Astrocyte (in vitro differentiated cells and primary cell): ENCODE data around the gene PPP1R7.

ENCODE experiments used
- EZH2 ChIP-seq: IDR thresholded peaks from 2 replicates; pipeline ENCODE4 v1.6.1; 2012; ENCODE audit warnings: mild to moderate bottlenecking, low read length, inconsistent platforms; ENCODE audit not compliant: insufficient read depth
- TF ChIP-seq, protein P1 (sequence below): IDR thresholded peaks from 2 replicates; pipeline ENCODE4 v1.5.1; 2011; ENCODE audit warnings: low read depth, mild to moderate bottlenecking, inconsistent platforms, low read length, moderate library complexity; ENCODE audit not compliant: insufficient read depth

DNA sequence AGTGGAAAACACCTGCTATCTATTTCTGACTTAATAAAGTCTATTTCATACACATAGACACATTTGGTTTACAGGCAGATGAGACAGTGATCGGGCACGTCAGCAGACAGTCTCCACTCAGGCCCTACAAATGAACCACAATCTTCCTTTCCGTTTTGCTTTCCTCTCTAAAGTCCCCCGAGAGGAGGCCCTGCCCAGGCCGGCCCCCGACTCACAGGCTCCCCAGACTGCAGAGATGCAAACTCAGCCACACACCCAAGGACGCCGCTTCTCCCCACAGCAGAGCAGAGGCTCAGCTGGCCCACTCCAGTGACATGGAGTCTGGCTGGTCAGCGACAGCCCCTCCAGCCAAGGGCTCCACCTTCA lies 38.8 kb upstream of the PPP1R7 start:
- TF ChIP-seq, protein P1, sequence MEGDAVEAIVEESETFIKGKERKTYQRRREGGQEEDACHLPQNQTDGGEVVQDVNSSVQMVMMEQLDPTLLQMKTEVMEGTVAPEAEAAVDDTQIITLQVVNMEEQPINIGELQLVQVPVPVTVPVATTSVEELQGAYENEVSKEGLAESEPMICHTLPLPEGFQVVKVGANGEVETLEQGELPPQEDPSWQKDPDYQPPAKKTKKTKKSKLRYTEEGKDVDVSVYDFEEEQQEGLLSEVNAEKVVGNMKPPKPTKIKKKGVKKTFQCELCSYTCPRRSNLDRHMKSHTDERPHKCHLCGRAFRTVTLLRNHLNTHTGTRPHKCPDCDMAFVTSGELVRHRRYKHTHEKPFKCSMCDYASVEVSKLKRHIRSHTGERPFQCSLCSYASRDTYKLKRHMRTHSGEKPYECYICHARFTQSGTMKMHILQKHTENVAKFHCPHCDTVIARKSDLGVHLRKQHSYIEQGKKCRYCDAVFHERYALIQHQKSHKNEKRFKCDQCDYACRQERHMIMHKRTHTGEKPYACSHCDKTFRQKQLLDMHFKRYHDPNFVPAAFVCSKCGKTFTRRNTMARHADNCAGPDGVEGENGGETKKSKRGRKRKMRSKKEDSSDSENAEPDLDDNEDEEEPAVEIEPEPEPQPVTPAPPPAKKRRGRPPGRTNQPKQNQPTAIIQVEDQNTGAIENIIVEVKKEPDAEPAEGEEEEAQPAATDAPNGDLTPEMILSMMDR, result no peak
- TF ChIP-seq EZH2, result no peak
